GM12878 (cell line): ENCODE results near the gene CLASP1. TPM values are rescaled to one million over a fixed set of nuclear protein-coding genes. Genes with fewer than 3 reads are reported as not detected.
A peak's percentile ranks its signal among the peaks of the same experiment; 100 is the strongest.

Source experiments
- ATAC-seq: fragments of 200-7000 bp; cut with Tn5 transposase; 3 replicates; pipeline ENCODE4 v1.9.1; 2020; ENCODE audit warnings: mild to moderate bottlenecking, moderate library complexity
- BruUV-seq: library from RNA; stranded (reverse); fragments of 400-500 nt; replicated peaks from 2 replicates; lab custom pipeline; 2021; lab: Mats Ljungman, UMichigan
- CTCF ChIA-PET: fragments of 300-600 bp; sonication (Branson Sonifier 250); formaldehyde crosslinking; extraction: SDS; loops from one replicate; lab custom pipeline; 2021; ENCODE audit warnings: inconsistent platforms; lab: Yijun Ruan, JAX
- POLR2A ChIA-PET: fragments of 350-600 bp; formaldehyde crosslinking; extraction: SDS; loops from one replicate; lab custom pipeline; 2021; ENCODE audit warnings: inconsistent platforms; lab: Charles Lee
- RAD21 ChIA-PET: fragments of 300-600 bp; sonication (Branson Sonifier 250); formaldehyde crosslinking; loops from one replicate; lab custom pipeline; 2023; ENCODE audit warnings: antibody characterized with exemption; ENCODE audit not compliant: unreplicated experiment; lab: Charles Lee
- SMC1A ChIA-PET: fragments of 300-600 bp; sonication (Branson Sonifier 250); formaldehyde crosslinking; loops from one replicate; lab custom pipeline; 2023; ENCODE audit not compliant: unreplicated experiment, uncharacterized antibody; lab: Charles Lee
- DNase-seq: peaks from one replicate; pipeline ENCODE4 v3.0.0-alpha.2; 2011; ENCODE audit warnings: low read depth, low spot score
- FAIRE-seq: peaks from 3 replicates; lab custom pipeline; 2011; peaks lifted over from hg19 to GRCh38; lab: Jason Lieb, UNC
- H2AFZ ChIP-seq: 2 replicates; pipeline ENCODE4 v1.6.0; 2011; ENCODE audit warnings: low read depth, low read length, control low read depth; ENCODE audit not compliant: control insufficient read depth
- H3K27ac ChIP-seq: 2 replicates; pipeline ENCODE4 v1.5.1; 2011; ENCODE audit warnings: control low read depth; ENCODE audit not compliant: control insufficient read depth, insufficient read depth
- H3K27me3 ChIP-seq, 2 experiments: replicated peaks in 1 of 2; 2 replicates each; pipeline versions ENCODE4 v1.6.0 to v1.6.1; 2011; ENCODE audit warnings: low read length in 1 of 2; ENCODE audit not compliant: control insufficient read depth in 2 of 2, insufficient read depth in 2 of 2
- H3K36me3 ChIP-seq, 2 experiments: 2 replicates each; pipeline ENCODE4 v1.5.1; 2011; ENCODE audit warnings: low read length in 1 of 2; ENCODE audit not compliant: control insufficient read depth in 2 of 2, insufficient read depth in 2 of 2
- H3K4me1 ChIP-seq: 2 replicates; pipeline ENCODE4 v1.6.1; 2011; ENCODE audit warnings: mild to moderate bottlenecking, low read length, moderate library complexity, mixed read lengths; ENCODE audit not compliant: control insufficient read depth, insufficient read depth
- H3K4me2 ChIP-seq: 2 replicates; pipeline ENCODE4 v1.6.0; 2011; ENCODE audit warnings: control low read depth; ENCODE audit not compliant: control insufficient read depth, insufficient read depth
- H3K4me3 ChIP-seq: fragments of 200-600 bp; sonication (generic); 2 replicates; pipeline ENCODE4 v1.5.1; 2016
- H3K79me2 ChIP-seq: 2 replicates; pipeline ENCODE4 v1.6.0; 2011; ENCODE audit warnings: low read length; ENCODE audit not compliant: control insufficient read depth, insufficient read depth
- H3K9ac ChIP-seq: 2 replicates; pipeline ENCODE4 v1.8.0; 2011; ENCODE audit warnings: low read length, control low read depth, mixed read lengths; ENCODE audit not compliant: control insufficient read depth, insufficient read depth
- H3K9me3 ChIP-seq: replicated peaks from 3 replicates; pipeline ENCODE4 v1.5.1; 2011; ENCODE audit warnings: mild to moderate bottlenecking, low read length; ENCODE audit not compliant: control insufficient read depth, insufficient read depth
- H4K20me1 ChIP-seq: 2 replicates; pipeline ENCODE4 v1.6.0; 2011; ENCODE audit not compliant: control insufficient read depth, insufficient read depth
- CEBPZ ChIP-seq: fragments of 150-350 bp; IDR thresholded peaks from 2 replicates; pipeline ENCODE4 v1.6.1; 2016; ENCODE audit warnings: low read depth, low read length
- IRF3 ChIP-seq: fragments of 450-650 bp; IDR thresholded peaks from 2 replicates; pipeline ENCODE4 v1.6.1; 2014; ENCODE audit warnings: mild to moderate bottlenecking
- NFYB ChIP-seq: IDR thresholded peaks from 2 replicates; pipeline ENCODE4 v1.6.1; 2011; ENCODE audit warnings: low read depth, mild to moderate bottlenecking, low read length, improper control_type of control experiment, moderate library complexity; ENCODE audit not compliant: insufficient read depth
- PRDM15 ChIP-seq: fragments of 450-650 bp; formaldehyde crosslinking; IDR thresholded peaks from 2 replicates; pipeline ENCODE4 v1.4.0; 2020; ENCODE audit warnings: mild to moderate bottlenecking, moderate library complexity
- SKIL ChIP-seq: fragments of 450-650 bp; IDR thresholded peaks from 2 replicates; pipeline ENCODE4 v1.6.1; 2017; ENCODE audit warnings: mild to moderate bottlenecking, low read depth, inconsistent platforms; ENCODE audit not compliant: poor library complexity, severe bottlenecking
- ZNF207 ChIP-seq: fragments of 450-650 bp; IDR thresholded peaks from 2 replicates; pipeline ENCODE4 v1.6.1; 2014; ENCODE audit warnings: antibody characterized with exemption, mild to moderate bottlenecking, borderline replicate concordance
- ZNF592 ChIP-seq: fragments of 450-650 bp; IDR thresholded peaks from 2 replicates; pipeline ENCODE4 v1.6.1; 2017; ENCODE audit warnings: mild to moderate bottlenecking, moderate library complexity
- WGBS: methylation state at CpG from one replicate; pipeline ENCODE4 v1.1.6; 2016; ENCODE audit warnings: low lambda C conversion rate; ENCODE audit not compliant: insufficient replicate concordance, insufficient coverage; ENCODE audit errors: missing lambda C conversion rate; 5-methylcytosine and 5-hydroxymethylcytosine counted together
- in situ Hi-C: fragments of 300-500 bp; cut with MboI; formaldehyde crosslinking; loops from 9 replicates; pipeline ENCODE4 v1.14.3; 2018; ENCODE audit warnings: mixed read lengths
- intact Hi-C: fragments of 100-400 bp; cut with micrococcal nuclease; formaldehyde crosslinking; loops from one replicate; pipeline ENCODE4 v1.14.2; 2022; ENCODE audit not compliant: unreplicated experiment
- polyA plus RNA-seq, 11 experiments: library from polyadenylated mRNA; depleted of rRNA in 4 of 11; unstranded in 6 of 11; stranded (reverse) in 5 of 11; fragments of >200 nt; fragmentation: Nextera tagmentation in 4 of 11; fragmentation: Illumina TruSeq in 1 of 11; extraction: Ambion mirVana in 4 of 11; extraction: Trizol in 1 of 11; gene quantifications; 1 replicate in 1 of 11; 2 replicates in 10 of 11; pipeline versions ENCODE4 v1.2.1 to v1.2.3, GENCODE V29; 2011 to 2016; ENCODE audit warnings: inconsistent platforms in 2 of 11, missing spikeins in 2 of 11, low read depth in 1 of 11
- total RNA-seq, 4 experiments: library from RNA; depleted of rRNA in 3 of 4; stranded (reverse); fragments of >200 nt in 3 of 4; fragmentation: Illumina TruSeq in 1 of 4; extraction: Trizol in 1 of 4; gene quantifications; 2 replicates each; pipeline versions ENCODE4 v1.2.1 to v1.2.3, GENCODE V29; 2013 to 2021

The CLASP1 gene
- total and polyA plus RNA-seq, 10 of the 15 experiments (the other 5 are each of a cell fraction or from before 2014, with no cell fraction given): 1.4 to 62.4 (median 32.9) TPM

GRCh38 chr2:121372721-121373353 lies 276.4 kb downstream of the CLASP1 start:
- H2AFZ ChIP-seq: peak overlapping the region; percentile 15; the same call in 1 of the 2 replicates
- ATAC-seq: peak; percentile 82
- in situ Hi-C loops (no loop called here), intact Hi-C loops (no loop called here)
- no peaks in the 10 kb centered on the region for H3K79me2 ChIP-seq
- H3K27me3 ChIP-seq: no peaks in the 10 kb centered on the region
- H3K9ac ChIP-seq: no peak overlapping the region
- POLR2A ChIA-PET: no interaction called here
- no peak for FAIRE-seq
- H3K27ac ChIP-seq: peak overlapping the region; percentile 73
- no peak overlapping the region for H3K4me2 ChIP-seq
- H3K9me3 ChIP-seq: peaks cover 13% of the 10 kb centered on the region
- SMC1A ChIA-PET: no interaction called here
- DNase-seq: peak; percentile 48
- H4K20me1 ChIP-seq: no peaks in the 10 kb centered on the region
- RAD21 ChIA-PET: no interaction called here
- CTCF ChIA-PET: no interaction called here
- no TSS peak for BruUV-seq
- H3K36me3 ChIP-seq: peaks cover 9 to 32% of the 10 kb centered on the region in 2 experiments
- H3K4me3 ChIP-seq: no peak overlapping the region
- peaks cover 18% of the 10 kb centered on the region for H3K4me1 ChIP-seq
- 56% methylated on average over 7 of the region's 7 CpGs for WGBS
- no peak for TF ChIP-seq CEBPZ
- peak; percentile 68 for TF ChIP-seq ZNF592
- no peak for TF ChIP-seq NFYB
- TF ChIP-seq SKIL: no peak
- no peak for TF ChIP-seq ZNF207
- no peak for TF ChIP-seq IRF3
- TF ChIP-seq PRDM15 (CRISPR knock-in tag): no peak
